ENCODE measurements around the gene ITIH3. TPM values are rescaled to one million over a fixed set of nuclear protein-coding genes. Genes with fewer than 3 reads are reported as not detected.

The ITIH3 gene
- total and polyA plus RNA-seq, 4 donors, result 0.92 to 6.2 (median 3.0) TPM

GRCh38 chr3:52792961-52793695 is 1.5 kb upstream of the ITIH3 start:
- peaks cover 7% of the 10 kb centered on the region for H3K4me1 ChIP-seq (ENCODE audit: control insufficient read depth, insufficient read depth, low read length)
- DNase-seq (ENCODE audit: low read depth in 4 of 6, low spot score in 6 of 6), result peak in 1 of 6 donors; percentile 1
- no peaks in the 10 kb centered on the region for H3K9me3 ChIP-seq (ENCODE audit: control insufficient read depth, insufficient read depth, low read length)
- no peaks in the 10 kb centered on the region for H3K27me3 ChIP-seq (ENCODE audit: control insufficient read depth, insufficient read depth, low read length)
- H3K36me3 ChIP-seq (ENCODE audit: control insufficient read depth, insufficient read depth, low read length), result no peaks in the 10 kb centered on the region
- H3K4me3 ChIP-seq (ENCODE audit: low read depth, low read length), result no peak overlapping the region
- no peak overlapping the region for H3K27ac ChIP-seq (ENCODE audit: low read depth, low read length)
- 87% methylated on average over 16 of the region's 18 CpGs for WGBS (ENCODE audit: insufficient coverage)

GRCh38 chr3:52793702-52794611 is 639 bp upstream of the ITIH3 start:
- no peak overlapping the region for H3K27ac ChIP-seq (ENCODE audit: low read depth, low read length)
- H3K27me3 ChIP-seq (ENCODE audit: control insufficient read depth, insufficient read depth, low read length), result no peaks in the 10 kb centered on the region
- 79% methylated on average over 9 of the region's 9 CpGs for WGBS (ENCODE audit: insufficient coverage)
- no peaks in the 10 kb centered on the region for H3K9me3 ChIP-seq (ENCODE audit: control insufficient read depth, insufficient read depth, low read length)
- DNase-seq (ENCODE audit: low read depth in 4 of 6, low spot score in 6 of 6), result no peak
- H3K36me3 ChIP-seq (ENCODE audit: control insufficient read depth, insufficient read depth, low read length), result no peaks in the 10 kb centered on the region
- peaks cover 7% of the 10 kb centered on the region for H3K4me1 ChIP-seq (ENCODE audit: control insufficient read depth, insufficient read depth, low read length)
- H3K4me3 ChIP-seq (ENCODE audit: low read depth, low read length), result no peak overlapping the region

GRCh38 chr3:52795298-52795900 is 803 bp downstream of the ITIH3 start:
- peaks cover 7% of the 10 kb centered on the region for H3K4me1 ChIP-seq (ENCODE audit: control insufficient read depth, insufficient read depth, low read length)
- peak in 1 of 6 donors; percentile 14 for DNase-seq (ENCODE audit: low read depth in 4 of 6, low spot score in 6 of 6)
- no peaks in the 10 kb centered on the region for H3K36me3 ChIP-seq (ENCODE audit: control insufficient read depth, insufficient read depth, low read length)
- H3K9me3 ChIP-seq (ENCODE audit: control insufficient read depth, insufficient read depth, low read length), result no peaks in the 10 kb centered on the region
- H3K4me3 ChIP-seq (ENCODE audit: low read depth, low read length), result no peak overlapping the region
- 69% methylated on average over 8 of the region's 9 CpGs for WGBS (ENCODE audit: insufficient coverage)
- H3K27me3 ChIP-seq (ENCODE audit: control insufficient read depth, insufficient read depth, low read length), result no peaks in the 10 kb centered on the region
- H3K27ac ChIP-seq (ENCODE audit: low read depth, low read length), result no peak overlapping the region

- no peak overlapping the region for H3K27ac ChIP-seq (ENCODE audit: low read depth, low read length)
- no peaks in the 10 kb centered on the region for H3K9me3 ChIP-seq (ENCODE audit: control insufficient read depth, insufficient read depth, low read length)
- no peak overlapping the region for H3K4me3 ChIP-seq (ENCODE audit: low read depth, low read length)
- no peaks in the 10 kb centered on the region for H3K36me3 ChIP-seq (ENCODE audit: control insufficient read depth, insufficient read depth, low read length)
- no peaks in the 10 kb centered on the region for H3K27me3 ChIP-seq (ENCODE audit: control insufficient read depth, insufficient read depth, low read length)
- no peak for DNase-seq (ENCODE audit: low read depth in 4 of 6, low spot score in 6 of 6)
- peaks cover 7% of the 10 kb centered on the region for H3K4me1 ChIP-seq (ENCODE audit: control insufficient read depth, insufficient read depth, low read length)
- 97% methylated on average over 5 of the region's 9 CpGs for WGBS (ENCODE audit: insufficient coverage)
Measured at GRCh38 chr3:52796411-52796810, 1.8 kb downstream of the ITIH3 start.

- Histone ChIP-seq H3K9me3 (ENCODE audit: control insufficient read depth, insufficient read depth, low read length) (no peaks in the 10 kb centered on the region), H3K27me3 (ENCODE audit: control insufficient read depth, insufficient read depth, low read length) (no peaks in the 10 kb centered on the region), H3K4me3 (ENCODE audit: low read depth, low read length) (no peak overlapping the region), H3K36me3 (ENCODE audit: control insufficient read depth, insufficient read depth, low read length) (no peaks in the 10 kb centered on the region), H3K4me1 (ENCODE audit: control insufficient read depth, insufficient read depth, low read length) (peaks cover 3% of the 10 kb centered on the region), H3K27ac (ENCODE audit: low read depth, low read length) (no peak overlapping the region)
- DNase-seq (ENCODE audit: low read depth in 4 of 6, low spot score in 6 of 6), result no peak
- 80% methylated on average over 10 of the region's 10 CpGs for WGBS (ENCODE audit: insufficient coverage)
Measured at GRCh38 chr3:52798376-52798977, 3.9 kb downstream of the ITIH3 start.

GRCh38 chr3:52798978-52799476 is 4.4 kb downstream of the ITIH3 start:
- no peaks in the 10 kb centered on the region for H3K27me3 ChIP-seq (ENCODE audit: control insufficient read depth, insufficient read depth, low read length)
- WGBS (ENCODE audit: insufficient coverage), result 59% methylated on average over 12 of the region's 14 CpGs
- no peak for DNase-seq (ENCODE audit: low read depth in 4 of 6, low spot score in 6 of 6)
- no peak overlapping the region for H3K4me3 ChIP-seq (ENCODE audit: low read depth, low read length)
- H3K27ac ChIP-seq (ENCODE audit: low read depth, low read length), result no peak overlapping the region
- H3K36me3 ChIP-seq (ENCODE audit: control insufficient read depth, insufficient read depth, low read length), result no peaks in the 10 kb centered on the region
- no peaks in the 10 kb centered on the region for H3K9me3 ChIP-seq (ENCODE audit: control insufficient read depth, insufficient read depth, low read length)
- H3K4me1 ChIP-seq (ENCODE audit: control insufficient read depth, insufficient read depth, low read length), result no peaks in the 10 kb centered on the region

- DNase-seq (ENCODE audit: low read depth in 4 of 6, low spot score in 6 of 6), result no peak
- Histone ChIP-seq H3K36me3 (ENCODE audit: control insufficient read depth, insufficient read depth, low read length) (no peaks in the 10 kb centered on the region), H3K27me3 (ENCODE audit: control insufficient read depth, insufficient read depth, low read length) (no peaks in the 10 kb centered on the region), H3K9me3 (ENCODE audit: control insufficient read depth, insufficient read depth, low read length) (no peaks in the 10 kb centered on the region), H3K27ac (ENCODE audit: low read depth, low read length) (no peak overlapping the region), H3K4me1 (ENCODE audit: control insufficient read depth, insufficient read depth, low read length) (no peaks in the 10 kb centered on the region), H3K4me3 (ENCODE audit: low read depth, low read length) (no peak overlapping the region)
- 87% methylated on average over 5 of the region's 7 CpGs for WGBS (ENCODE audit: insufficient coverage)
Measured at GRCh38 chr3:52800079-52800478, 5.5 kb downstream of the ITIH3 start.

GRCh38 chr3:52801839-52802238 is 7.2 kb downstream of the ITIH3 start:
- H3K4me3 ChIP-seq (ENCODE audit: low read depth, low read length), result no peak overlapping the region
- H3K9me3 ChIP-seq (ENCODE audit: control insufficient read depth, insufficient read depth, low read length), result no peaks in the 10 kb centered on the region
- 84% methylated on average over 5 of the region's 5 CpGs for WGBS (ENCODE audit: insufficient coverage)
- no peaks in the 10 kb centered on the region for H3K4me1 ChIP-seq (ENCODE audit: control insufficient read depth, insufficient read depth, low read length)
- H3K36me3 ChIP-seq (ENCODE audit: control insufficient read depth, insufficient read depth, low read length), result no peaks in the 10 kb centered on the region
- no peaks in the 10 kb centered on the region for H3K27me3 ChIP-seq (ENCODE audit: control insufficient read depth, insufficient read depth, low read length)
- H3K27ac ChIP-seq (ENCODE audit: low read depth, low read length), result no peak overlapping the region
- DNase-seq (ENCODE audit: low read depth in 4 of 6, low spot score in 6 of 6), result no peak

- H3K27me3 ChIP-seq (ENCODE audit: control insufficient read depth, insufficient read depth, low read length), result no peaks in the 10 kb centered on the region
- H3K9me3 ChIP-seq (ENCODE audit: control insufficient read depth, insufficient read depth, low read length), result no peaks in the 10 kb centered on the region
- DNase-seq (ENCODE audit: low read depth in 4 of 6, low spot score in 6 of 6), result no peak
- no peaks in the 10 kb centered on the region for H3K4me1 ChIP-seq (ENCODE audit: control insufficient read depth, insufficient read depth, low read length)
- 64% methylated on average over 7 of the region's 19 CpGs for WGBS (ENCODE audit: insufficient coverage)
- H3K36me3 ChIP-seq (ENCODE audit: control insufficient read depth, insufficient read depth, low read length), result no peaks in the 10 kb centered on the region
- H3K4me3 ChIP-seq (ENCODE audit: low read depth, low read length), result no peak overlapping the region
- H3K27ac ChIP-seq (ENCODE audit: low read depth, low read length), result no peak overlapping the region
Measured at GRCh38 chr3:52805270-52806039, 10.9 kb downstream of the ITIH3 start.

All from spinal cord (tissue), 10 donors.